Colonic mucosa (tissue), 4 donors: ENCODE results near the gene BCKDHA. TPM values are rescaled to one million over a fixed set of nuclear protein-coding genes. Genes with fewer than 3 reads are reported as not detected.
A peak's percentile ranks its signal among the peaks of the same experiment; 100 is the strongest.

Experiments
- DNase-seq: peaks from one replicate; pipeline ENCODE4 v3.0.0-alpha.2; 2020
- H3K27ac ChIP-seq: fragments of 200-600 bp; one replicate; pipeline ENCODE4 v1.8.0; 2021
- H3K27me3 ChIP-seq: fragments of 200-600 bp; one replicate; pipeline ENCODE4 v1.8.0; 2021
- H3K36me3 ChIP-seq: fragments of 200-600 bp; one replicate; pipeline ENCODE4 v1.8.0; 2021
- H3K4me1 ChIP-seq: fragments of 200-600 bp; one replicate; pipeline ENCODE4 v1.8.0; 2021; ENCODE audit warnings: mild to moderate bottlenecking
- H3K4me3 ChIP-seq: fragments of 200-600 bp; one replicate; pipeline ENCODE4 v1.8.0; 2021
- H3K9ac ChIP-seq, 2 donors: one replicate each; pipeline ENCODE4 v1.7.0; 2013; ENCODE audit warnings: control low read depth in 2 of 2, low read depth in 2 of 2, low read length in 2 of 2
- H3K9me3 ChIP-seq: fragments of 200-600 bp; one replicate; pipeline ENCODE4 v1.8.0; 2021
- intact Hi-C: fragments of 100-400 bp; cut with DNase I; formaldehyde crosslinking; loops from one replicate; pipeline ENCODE4 v1.14.1; 2022
- total RNA-seq, 2 donors: library from RNA; stranded (reverse); fragmentation: NEBNext Ultra II Directional in 1 of 2; extraction: Animal tissue kit (Norgen Biotek cat#: 25700) in 1 of 2; gene quantifications; one replicate each; pipeline ENCODE4 v1.2.1, GENCODE V29; 2021
- TF ChIP-seq, protein P1 (sequence below): fragments of 200-600 bp; IDR thresholded peaks from one replicate; pipeline ENCODE4 v1.8.0; 2022; ENCODE audit warnings: antibody characterized with exemption, mild to moderate bottlenecking
- donor health status: healthy.
- donor health status: DM: no; HTN: no; CAD: no.
- donor health status: DM: no; HTN: no; CAD: no.

Gene BCKDHA
- total RNA-seq, 2 donors from 2014 or later, result 18.8 to 31.7 TPM

GRCh38 chr19:41424335-41425173 lies 26.9 kb downstream of the BCKDHA start:
- H3K9ac ChIP-seq, result peak overlapping the region in 1 of 2 donors; percentile 99
- H3K9me3 ChIP-seq, result no peaks in the 10 kb centered on the region
- intact Hi-C loops, result no loop called here
- no peak for DNase-seq
- TF ChIP-seq, protein P1, sequence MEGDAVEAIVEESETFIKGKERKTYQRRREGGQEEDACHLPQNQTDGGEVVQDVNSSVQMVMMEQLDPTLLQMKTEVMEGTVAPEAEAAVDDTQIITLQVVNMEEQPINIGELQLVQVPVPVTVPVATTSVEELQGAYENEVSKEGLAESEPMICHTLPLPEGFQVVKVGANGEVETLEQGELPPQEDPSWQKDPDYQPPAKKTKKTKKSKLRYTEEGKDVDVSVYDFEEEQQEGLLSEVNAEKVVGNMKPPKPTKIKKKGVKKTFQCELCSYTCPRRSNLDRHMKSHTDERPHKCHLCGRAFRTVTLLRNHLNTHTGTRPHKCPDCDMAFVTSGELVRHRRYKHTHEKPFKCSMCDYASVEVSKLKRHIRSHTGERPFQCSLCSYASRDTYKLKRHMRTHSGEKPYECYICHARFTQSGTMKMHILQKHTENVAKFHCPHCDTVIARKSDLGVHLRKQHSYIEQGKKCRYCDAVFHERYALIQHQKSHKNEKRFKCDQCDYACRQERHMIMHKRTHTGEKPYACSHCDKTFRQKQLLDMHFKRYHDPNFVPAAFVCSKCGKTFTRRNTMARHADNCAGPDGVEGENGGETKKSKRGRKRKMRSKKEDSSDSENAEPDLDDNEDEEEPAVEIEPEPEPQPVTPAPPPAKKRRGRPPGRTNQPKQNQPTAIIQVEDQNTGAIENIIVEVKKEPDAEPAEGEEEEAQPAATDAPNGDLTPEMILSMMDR, result no peak
- H3K27ac ChIP-seq, result no peak overlapping the region
- no peak overlapping the region for H3K4me3 ChIP-seq
- H3K36me3 ChIP-seq, result peaks cover 3% of the 10 kb centered on the region
- H3K4me1 ChIP-seq, result peaks cover 6% of the 10 kb centered on the region
- H3K27me3 ChIP-seq, result no peaks in the 10 kb centered on the region

GRCh38 chr19:41425174-41426115 lies 27.8 kb downstream of the BCKDHA start:
- H3K27me3 ChIP-seq, result no peaks in the 10 kb centered on the region
- peaks cover 3% of the 10 kb centered on the region for H3K36me3 ChIP-seq
- no peaks in the 10 kb centered on the region for H3K9me3 ChIP-seq
- H3K9ac ChIP-seq, result peak overlapping the region; percentile 83 to 99
- peak; percentile 41 for DNase-seq
- intact Hi-C loops, result no loop called here
- peak overlapping the region; percentile 57 for H3K4me3 ChIP-seq
- TF ChIP-seq, protein P1, result no peak
- peaks cover 6% of the 10 kb centered on the region for H3K4me1 ChIP-seq
- H3K27ac ChIP-seq, result no peak overlapping the region

DNA sequence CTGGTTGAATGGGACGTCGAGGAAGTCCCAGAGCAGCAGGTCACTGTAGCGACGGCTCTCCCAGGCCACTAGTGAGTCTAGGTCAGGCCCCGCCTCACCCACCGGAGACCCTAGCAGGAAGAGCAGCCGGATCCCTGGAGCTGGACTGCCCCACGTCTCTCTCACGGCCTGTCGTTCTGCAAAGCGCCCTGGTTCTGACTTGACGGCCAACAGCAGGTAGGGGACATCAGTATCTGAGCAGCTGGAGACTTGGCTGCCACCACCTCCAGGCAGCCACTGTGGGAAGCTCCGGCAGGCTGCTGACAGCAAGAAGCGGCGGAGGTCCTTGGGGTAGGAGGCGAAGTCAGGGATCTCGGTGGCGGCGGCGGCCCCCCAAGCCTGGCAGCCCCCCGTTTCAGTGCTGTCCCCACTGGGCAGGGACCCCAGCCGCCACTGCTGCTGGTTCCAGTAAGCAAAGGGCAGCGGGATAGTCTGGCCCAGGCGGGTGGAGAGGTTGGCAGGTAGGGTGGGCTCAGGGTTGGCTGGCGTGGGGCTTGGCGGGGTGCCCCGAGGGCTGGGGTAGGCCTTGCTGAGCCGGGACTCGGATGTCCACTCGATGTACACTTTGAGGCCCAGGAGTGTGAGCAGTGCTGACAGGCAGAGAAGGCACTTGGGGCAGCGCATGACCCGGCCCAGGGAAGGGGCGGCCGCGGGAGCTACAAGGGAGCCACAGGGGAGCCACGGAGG lies 28.7 kb downstream of the BCKDHA start:
- no peaks in the 10 kb centered on the region for H3K27me3 ChIP-seq
- peaks cover 3% of the 10 kb centered on the region for H3K36me3 ChIP-seq
- H3K9me3 ChIP-seq, result no peaks in the 10 kb centered on the region
- H3K9ac ChIP-seq, result peak overlapping the region; percentile 83 to 99
- peaks cover 6% of the 10 kb centered on the region for H3K4me1 ChIP-seq
- peak overlapping the region; percentile 57 for H3K4me3 ChIP-seq
- no peak for DNase-seq
- intact Hi-C loops, result no loop called here
- TF ChIP-seq, protein P1, result no peak
- H3K27ac ChIP-seq, result peak overlapping the region; percentile 76

GRCh38 chr19:41426952-41427646 lies 29.5 kb downstream of the BCKDHA start, which contains the start of gene B3GNT8:
Gene B3GNT8 (minus strand): TSS chr19:41427374. CDS start chr19:41426778, 596 bp downstream.
- H3K27ac ChIP-seq, result peak within 1 kb of the TSS; percentile 76
- TF ChIP-seq, protein P1, result no peak
- no peaks in the 10 kb centered on the region for H3K27me3 ChIP-seq
- DNase-seq, result peak; percentile 94
- intact Hi-C loops, result no loop called here
- H3K9me3 ChIP-seq, result no peaks in the 10 kb centered on the region
- peak within 1 kb of the TSS; percentile 83 to 99 for H3K9ac ChIP-seq
- H3K4me3 ChIP-seq, result peak within 1 kb of the TSS; percentile 57
- H3K4me1 ChIP-seq, result peaks cover under 1% of the 10 kb centered on the region
- H3K36me3 ChIP-seq, result peaks cover 3% of the 10 kb centered on the region
